Inflammatory macrophage treated with lipopolysaccharide for 1 hour (primary cell): ENCODE results near the gene EPB41L1.

Experiments
- DNase-seq, 2 donors: peaks; one replicate each; pipeline ENCODE4 v3.0.0-alpha.2; 2020 to 2022

Gene EPB41L1

DNA sequence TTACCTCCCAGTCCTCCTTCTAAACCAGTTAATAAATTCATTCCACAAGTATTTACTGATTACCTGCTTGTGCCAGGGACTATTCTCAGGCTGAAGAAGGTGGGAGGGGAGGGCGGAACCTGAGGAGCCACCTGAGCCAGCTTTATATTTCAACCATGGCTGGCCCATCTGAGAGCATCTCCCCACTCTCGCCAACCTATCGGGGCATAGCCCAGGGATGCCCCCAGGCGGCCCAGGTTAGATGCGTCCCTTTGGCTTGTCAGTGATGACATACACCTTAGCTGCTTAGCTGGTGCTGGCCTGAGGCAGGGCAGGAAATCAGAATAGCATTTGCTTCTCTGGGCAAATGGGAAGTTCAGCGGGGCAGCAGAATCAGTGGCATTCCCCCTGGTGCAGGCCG is 76.8 kb downstream of the EPB41L1 start:
- DNase-seq, result no peak

DNA sequence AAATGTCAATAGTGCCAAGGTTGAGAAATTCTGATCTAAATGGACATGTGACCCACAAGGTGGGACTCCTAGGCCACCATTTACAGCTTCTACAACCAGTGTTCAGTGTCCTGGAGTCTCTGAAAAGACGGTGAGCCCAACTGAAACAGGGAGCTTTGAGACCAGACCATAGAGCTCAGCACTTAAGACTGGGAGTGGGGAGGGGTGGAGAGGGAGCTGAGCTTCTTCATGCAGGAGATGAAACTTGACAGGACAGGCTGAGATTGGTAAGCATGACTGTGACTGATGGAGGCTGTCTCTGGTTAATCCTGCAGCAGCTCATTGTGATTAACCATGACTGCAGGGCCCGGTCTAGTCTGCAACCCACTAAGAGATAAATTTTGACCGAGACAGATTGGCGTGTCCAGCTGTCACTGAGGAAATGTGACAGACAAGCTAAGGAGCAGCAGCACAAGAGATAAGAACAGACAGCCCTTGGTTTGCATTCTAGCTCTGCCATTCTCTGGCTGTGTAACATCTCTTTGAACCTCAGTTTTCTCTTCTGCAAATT is 80.3 kb downstream of the EPB41L1 start:
- no peak for DNase-seq

DNA sequence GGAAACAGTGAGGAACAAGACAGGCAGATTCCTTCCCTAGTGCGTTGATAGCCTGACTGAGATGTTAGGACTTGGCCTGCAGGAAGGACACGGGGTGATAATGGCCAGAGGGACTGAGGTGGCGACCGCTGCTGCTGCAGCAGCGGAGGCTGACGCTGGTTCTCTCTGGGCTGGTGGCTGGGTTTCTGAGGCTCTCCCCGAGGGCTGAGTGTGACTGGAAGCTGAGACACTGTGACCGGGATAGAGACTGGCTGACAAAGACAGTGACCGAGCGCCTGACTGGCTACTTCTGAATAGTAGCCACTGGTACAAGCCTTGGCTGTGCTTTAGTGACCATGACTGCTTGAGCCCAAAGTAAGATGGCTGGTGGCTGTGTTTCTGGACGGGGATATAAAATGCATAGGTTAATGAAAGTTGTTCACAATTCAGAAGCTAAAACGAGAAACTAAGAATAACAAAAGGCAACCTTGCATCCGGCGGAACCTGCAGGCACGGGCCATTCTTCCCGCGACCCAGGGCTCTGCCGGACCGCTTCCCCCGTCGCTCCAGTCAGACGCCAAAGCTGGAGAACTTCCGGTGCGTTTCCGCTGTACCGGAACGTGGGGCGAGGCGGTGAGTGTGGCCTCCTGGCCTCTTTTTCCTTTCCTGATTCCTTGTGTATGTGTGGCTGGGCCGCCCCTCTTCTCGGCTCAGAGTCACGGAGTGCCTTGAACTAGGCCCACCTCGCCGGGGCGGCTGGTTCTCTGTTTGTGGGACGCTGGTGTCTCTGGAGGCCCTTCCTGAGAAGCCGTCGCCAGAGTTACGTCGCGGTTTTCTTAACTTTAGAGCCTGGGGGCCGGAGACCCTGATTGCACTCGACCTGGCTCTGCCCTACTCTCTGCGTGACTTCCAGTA is 81.6 kb downstream of the EPB41L1 start, which contains the start of gene AAR2:
TSS of gene AAR2 (plus strand) at position 587 of the 894 bp plus-strand sequence. CDS start 3,391 bp downstream, outside the sequence.
- peak; percentile 60 to 82 for DNase-seq

DNA sequence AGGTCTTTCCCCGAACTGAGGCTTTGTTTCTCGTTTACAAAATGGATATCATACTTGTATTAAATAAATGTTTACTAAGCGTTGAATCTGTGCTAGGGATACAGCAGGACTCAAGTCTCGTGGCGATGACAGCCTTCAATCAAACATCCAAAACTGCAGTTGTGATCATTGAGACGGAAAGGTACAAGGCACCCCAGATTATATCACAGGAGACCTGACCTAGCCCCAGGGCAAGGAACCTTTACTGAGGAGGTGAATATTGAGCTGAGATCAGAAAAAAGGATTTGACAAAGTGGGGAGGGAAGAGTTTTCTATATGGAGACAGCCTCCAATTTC is 82.2 kb downstream of the EPB41L1 start:
- no peak for DNase-seq

DNA sequence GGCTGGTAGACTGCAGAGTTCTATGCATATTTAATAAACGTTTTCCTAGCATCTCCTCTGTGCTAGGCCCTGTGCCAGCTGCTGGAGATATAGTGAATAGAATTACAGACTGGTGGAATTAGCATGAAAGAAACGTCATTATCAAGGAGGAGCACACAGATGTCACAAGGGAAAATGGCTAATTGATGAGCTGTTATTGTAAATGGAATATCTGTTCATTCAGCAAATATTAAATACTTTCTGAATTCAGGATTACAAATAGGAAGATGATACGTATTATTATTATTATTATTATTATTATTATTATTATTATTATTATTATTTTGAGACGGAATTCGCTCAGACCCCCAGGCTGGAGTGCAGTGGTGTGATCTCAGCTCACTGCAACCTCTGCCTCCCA is 82.9 kb downstream of the EPB41L1 start:
- no peak for DNase-seq

DNA sequence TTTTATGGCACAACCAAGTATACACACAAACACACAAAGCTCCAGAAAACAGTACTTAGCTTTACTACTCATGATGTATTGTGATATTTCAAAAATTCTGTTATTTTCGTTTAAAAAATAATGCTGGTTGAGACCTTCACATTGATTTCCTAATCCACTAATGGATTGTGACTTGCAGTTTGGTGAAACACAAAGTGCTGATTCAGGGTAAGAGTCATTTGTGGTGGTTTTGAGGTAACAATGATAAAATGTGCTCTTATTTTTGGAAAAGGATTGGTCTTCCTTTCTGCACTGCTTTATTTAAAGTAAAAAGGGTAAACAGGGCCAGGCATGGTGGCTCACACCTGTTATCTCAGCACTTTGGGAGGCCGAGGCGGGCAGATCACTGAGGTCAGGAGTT is 83.6 kb downstream of the EPB41L1 start:
- DNase-seq, result no peak

DNA sequence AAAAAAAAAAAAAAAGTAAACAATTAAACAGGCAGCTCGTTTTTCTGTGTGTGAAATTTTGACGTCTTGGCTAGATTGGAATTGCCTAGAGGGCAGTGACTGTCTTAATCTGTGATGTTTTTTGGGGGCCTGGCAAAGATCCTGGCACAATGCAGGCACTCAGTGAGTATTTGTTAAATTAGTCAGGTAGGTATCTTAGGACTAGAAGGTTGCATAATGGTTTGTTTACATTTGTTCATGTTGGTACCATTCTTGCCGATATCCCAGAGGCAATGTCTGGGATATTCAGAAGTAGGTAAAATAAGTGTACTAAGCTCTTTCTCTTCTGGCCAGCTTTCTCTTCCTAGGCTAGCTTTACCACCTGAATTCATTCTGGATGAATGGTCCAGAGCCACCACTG is 84.2 kb downstream of the EPB41L1 start:
- DNase-seq, result no peak

DNA sequence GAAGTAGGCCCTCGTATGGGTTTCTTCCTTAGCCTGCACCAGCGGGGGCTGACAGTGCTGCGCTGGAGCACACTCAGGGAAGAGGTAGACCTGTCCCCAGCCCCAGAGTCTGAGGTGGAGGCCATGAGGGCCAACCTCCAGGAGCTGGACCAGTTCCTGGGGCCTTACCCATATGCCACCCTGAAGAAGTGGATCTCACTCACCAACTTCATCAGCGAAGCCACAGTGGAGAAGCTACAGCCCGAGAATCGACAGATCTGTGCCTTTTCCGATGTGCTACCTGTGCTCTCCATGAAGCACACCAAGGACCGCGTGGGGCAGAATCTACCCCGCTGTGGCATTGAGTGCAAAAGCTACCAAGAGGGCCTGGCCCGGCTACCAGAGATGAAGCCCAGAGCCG is 85.5 kb downstream of the EPB41L1 start:
- DNase-seq, result no peak

DNA sequence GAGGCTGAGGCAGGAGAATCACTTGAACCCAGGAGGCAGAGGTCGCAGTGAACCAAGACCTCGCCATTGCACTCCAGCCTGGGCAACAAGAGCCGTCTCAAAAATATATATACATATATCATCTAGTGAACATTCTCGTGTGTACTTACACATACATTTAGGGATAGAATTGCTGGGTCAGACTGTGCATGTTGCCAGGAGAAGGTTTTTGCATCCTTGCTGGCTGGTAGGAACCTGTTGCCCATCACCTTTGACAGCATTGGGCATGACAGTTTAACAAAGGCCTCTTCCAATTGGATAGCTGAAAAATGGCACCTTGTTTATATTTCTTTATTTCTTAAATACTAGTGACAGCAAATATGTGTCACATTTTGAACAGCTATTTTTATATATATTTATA is 87.1 kb downstream of the EPB41L1 start:
- DNase-seq, result no peak

DNA sequence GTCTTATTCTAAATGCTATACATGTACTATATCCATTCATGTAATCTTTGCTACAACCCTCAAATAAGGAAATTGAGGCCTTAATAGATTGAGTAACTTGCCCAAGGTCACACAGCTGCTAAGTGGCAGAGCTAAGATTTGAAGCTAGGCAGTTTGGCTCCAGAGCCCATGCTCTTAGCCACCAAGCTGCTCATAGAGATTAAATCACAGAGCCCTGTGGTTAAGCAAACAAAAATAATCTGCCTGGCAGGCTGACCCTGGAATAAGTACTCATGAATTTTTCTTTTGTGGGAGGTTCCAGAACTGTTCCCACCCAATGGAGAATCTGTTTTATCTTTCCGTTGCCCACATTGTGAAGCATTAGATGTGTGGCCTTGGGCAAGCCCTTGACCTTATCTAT is 89.2 kb downstream of the EPB41L1 start:
- no peak for DNase-seq

DNA sequence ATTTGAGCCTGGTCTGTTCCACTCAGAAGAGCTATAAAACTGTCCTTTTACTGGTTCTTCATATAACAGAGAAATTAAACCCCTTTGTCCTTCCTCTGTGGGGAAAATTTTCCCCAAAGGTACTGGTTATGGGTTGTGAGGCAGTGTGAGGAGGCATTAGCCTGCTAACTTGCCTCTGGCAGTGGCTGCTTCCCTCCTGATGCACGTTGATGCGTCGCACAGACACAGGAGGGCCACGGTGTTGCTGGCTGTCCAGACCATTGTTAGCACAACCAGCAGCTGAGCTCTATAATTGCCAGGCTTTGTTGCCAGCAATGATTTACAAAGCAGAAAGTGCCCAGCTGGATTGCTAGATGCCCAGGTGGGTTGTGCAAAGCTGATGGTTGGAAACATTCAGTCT is 91.9 kb downstream of the EPB41L1 start:
- no peak for DNase-seq

DNA sequence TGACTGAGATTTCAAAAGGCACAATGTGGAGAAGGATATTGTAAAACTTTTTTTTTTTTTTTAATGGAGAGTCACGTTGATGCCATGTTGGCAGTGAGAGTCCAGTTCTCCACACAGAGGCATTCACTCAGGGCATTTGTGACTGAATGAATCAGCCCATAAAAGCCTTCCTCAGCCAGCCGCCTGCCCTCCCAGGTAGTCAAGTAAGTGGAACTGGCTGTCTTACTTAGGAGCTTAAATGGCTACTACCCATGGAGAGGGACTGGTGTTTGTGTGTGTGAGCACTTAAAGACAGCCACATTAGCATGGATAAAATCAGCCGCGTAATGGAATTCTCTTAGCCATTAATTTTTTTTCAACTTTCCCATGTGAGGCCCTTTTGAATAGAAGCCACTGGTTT is 94.3 kb downstream of the EPB41L1 start:
- DNase-seq, result no peak

DNA sequence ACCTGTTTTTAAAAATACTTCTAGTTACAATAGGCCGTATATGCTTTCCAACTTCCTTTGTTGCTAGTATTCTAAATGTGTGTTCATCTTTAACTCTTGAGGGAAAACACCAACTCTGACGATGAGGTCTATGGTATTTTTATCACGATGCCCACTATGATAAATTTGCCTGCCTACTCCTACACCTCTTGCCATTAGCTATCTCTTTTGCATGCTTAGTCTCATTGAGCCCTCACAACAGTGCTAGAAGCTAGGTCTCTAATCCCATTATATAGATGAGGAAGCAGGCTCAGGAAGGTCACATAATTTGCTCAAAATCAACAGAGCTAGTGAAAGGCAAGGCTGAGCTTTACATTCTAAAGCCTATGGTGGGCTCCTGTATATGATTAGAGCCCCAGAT is 94.9 kb downstream of the EPB41L1 start:
- no peak for DNase-seq

DNA sequence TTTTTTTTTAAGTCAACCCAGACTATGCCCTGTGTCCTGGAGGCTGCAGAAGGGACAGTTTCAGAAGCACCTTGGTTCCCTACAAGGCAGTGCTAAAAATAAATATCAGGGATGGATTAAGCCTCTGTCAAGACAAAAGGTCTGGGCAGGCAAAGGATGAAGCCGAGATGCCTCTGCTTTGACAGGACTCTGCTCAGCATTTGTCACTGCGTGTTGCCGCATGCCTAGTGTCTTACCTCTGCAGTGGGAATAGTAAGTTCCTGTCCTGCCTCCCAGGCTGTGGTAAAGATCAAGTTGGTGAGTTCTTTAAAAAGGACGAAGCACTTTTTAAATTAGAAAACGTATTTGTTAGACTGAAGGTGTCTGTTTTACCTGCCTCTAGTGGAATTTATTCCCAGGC is 96.9 kb downstream of the EPB41L1 start:
- DNase-seq, result no peak

DNA sequence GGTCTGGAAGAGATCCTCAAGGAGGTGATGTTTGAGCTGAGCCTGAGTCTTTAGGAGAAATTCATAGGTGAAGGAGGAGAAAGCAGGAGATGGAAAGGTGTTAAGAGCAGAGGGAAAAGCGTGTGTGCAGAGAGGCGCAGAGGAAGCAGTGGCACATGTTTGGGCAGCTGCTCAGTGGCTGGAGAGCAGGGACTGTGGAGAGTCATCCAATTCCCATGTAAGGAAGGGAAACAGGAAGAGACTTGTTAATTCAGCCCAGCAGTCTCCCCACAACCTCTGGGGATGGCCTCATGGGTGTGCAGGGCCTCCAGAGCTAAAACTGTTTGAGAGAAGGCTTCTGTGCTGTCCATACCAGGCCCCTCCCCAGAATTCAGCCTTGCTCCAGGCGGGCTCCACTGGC is 98.0 kb downstream of the EPB41L1 start:
- no peak for DNase-seq

DNA sequence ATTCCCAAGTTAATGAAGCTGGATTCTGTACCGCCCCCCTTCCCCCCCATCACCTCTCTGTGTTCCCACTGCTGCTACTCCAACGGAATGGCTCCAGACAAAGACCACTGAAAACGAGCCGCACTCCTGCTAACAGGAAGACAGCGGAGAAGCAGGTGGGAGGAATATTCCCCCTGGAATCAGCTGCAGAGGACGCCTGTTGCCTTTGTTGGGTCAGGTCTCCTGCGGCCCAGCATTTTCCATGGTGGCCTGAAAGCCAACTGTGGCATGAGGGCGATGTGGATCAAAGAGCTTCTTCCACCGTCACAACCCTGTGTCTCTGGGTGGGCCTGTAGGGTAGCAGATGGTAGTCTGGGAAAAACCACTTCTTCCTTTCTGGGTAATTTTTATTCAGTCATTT is 98.5 kb downstream of the EPB41L1 start:
- no peak for DNase-seq

DNA sequence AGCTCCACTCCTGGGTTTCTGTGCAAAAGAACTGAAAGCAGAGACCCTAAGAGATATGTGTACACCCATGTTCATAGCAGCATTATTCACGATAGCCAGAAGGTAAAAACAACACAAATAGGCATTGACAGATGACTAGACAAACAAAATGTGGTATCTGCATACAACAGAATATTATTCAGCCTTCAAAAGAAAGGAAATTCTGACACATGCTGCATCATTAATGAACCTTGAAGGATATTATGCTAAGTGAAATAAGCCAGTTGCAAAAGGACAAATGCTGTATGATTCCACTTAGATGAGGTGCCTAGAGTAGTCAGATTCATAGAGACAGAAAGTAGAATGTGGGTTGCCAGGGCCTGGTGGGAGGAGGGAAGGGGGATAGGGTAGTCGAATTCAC is 99.5 kb downstream of the EPB41L1 start:
- DNase-seq, result no peak

DNA sequence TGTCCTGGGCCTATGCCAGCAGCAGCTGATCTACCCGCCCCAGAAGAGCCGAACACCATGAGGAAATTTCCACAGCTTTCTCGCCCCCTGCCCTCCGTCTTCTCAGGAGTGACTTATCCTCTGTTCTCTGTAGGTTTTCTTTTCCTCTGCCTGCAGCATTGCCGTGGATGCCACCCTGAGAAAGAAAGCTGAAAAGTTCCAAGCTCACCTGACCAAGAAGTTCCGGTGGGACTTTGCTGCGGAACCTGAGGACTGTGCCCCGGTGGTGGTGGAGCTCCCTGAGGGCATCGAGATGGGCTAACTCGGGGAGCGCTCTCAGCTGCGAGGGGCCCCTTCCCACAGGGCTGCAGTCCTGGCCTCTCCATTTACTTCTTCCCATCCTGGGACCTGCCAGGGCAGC is 100.9 kb downstream of the EPB41L1 start:
- DNase-seq, result no peak

DNA sequence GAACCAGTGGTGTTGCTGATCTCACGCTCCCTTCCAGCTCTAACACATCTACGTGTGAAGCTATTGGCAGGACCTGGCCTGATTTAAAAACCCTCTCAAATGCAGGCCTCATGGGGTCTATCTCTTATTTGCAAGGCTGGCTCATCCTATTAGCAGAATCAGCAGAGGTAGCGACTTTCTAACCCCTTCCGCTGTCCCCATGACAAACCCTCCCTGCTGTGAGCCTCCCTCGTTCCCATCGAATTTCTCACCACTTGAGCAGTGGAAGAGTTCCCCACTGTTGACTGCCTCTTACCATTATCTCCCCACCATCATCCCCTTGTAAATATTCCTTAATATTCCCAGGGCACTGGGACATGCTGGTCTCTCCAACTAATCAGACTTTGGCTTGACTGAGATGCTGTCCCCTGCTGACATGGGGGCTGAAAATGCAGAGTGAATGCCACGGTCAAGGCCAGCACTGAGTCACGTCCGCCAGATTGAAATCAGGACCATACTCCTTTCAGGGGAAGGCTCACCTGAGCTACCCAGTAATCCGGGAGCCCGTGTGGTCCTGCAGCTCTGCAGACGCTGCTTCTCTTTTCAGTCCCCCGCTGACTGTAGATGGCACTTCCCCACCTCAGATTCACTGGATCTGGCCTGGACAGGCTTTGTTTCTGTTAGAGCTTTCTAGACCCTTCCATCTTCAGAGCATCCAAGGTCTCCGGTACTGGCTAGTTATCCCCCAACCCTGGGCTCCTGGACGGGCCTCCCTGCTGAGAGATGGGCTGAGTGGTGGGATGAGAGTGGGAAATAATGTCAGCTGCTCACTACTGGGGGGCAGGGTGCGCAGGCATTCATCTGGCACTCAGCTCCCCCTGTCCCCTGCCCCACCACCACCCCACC is 104.9 kb downstream of the EPB41L1 start:
- DNase-seq, result no peak

DNA sequence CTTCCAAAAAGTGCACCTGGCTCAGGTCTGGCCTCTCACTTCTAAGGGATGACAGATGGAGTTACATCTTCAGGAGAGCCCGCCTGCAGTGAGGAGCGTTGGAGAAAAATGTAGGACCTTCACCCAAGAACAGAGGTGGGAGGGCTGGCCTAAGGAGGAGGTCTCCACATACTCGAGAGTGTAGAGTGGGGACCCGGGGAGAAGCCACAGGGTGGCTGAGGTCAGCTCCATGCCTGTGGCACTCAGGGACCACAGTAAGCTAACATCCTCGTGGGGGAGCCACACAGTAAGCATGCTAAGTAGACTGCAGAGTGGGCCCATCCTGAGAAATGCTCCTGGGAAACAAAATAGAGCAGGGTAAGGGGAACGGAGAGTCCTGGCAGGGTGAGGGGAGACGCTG is 105.8 kb downstream of the EPB41L1 start:
- no peak for DNase-seq

DNA sequence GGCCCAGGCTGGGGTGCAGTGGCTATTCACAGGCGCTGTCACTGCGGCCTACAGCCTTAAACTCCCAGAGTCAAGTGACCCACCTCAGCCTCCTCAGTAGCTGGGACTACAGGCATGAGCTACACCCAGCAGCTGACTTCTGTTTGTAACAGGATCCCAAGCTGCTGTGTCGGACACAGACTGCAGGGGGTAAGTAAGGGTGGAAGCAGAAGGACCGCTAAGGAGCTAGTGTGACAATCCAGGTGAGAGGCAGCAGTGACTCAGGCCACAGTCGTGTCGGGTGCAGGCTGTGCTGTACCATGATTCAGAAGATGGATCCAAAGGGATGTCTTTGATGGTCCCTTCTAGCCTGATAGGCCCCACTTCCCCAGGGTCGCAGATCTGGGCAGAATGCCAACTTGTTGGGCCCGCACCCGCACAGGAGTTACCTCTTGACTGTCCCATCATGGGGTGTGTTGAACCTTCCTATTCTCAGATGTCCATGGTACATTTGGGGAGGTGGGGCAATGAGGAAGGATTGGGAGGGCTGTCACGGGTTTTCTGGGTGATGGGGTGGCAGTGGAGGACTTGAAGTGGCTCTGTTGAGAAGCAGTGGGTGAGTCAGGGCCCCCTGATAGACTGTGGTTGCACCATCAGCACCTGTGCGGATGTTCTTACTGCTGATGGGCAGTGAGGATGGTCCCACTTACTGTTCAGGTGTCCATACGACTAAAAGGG is 107.0 kb downstream of the EPB41L1 start:
- DNase-seq, result no peak

DNA sequence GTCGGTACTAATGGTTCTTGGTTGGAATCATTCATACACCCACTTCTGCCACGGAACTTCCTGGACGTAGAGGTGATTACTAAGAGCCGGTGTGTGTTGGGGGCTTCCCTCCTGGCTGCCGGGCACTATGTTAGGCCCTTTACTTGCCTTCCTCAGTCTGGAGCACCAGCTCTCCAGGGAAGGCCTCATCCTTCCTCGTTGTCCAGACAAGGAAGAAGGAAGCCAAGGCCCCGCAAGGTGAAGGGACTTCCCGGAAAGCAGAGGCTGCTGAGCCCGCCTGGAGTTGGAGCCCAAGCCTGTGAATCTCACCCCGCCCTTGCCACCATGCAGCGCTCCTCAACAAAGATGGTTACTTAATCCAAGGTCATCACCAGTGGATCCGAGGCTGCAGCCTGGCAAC is 107.9 kb downstream of the EPB41L1 start:
- DNase-seq, result no peak
